Psoas muscle (tissue), 8 donors: ENCODE results near the gene PRKCH. TPM values are rescaled to one million over a fixed set of nuclear protein-coding genes. Genes with fewer than 3 reads are reported as not detected.

Experiments used
- ATAC-seq, 4 donors: fragments of 200-7000 bp; cut with Tn5 transposase; one replicate each; pipeline ENCODE4 v1.9.1; 2020; ENCODE audit warnings: moderate library complexity in 3 of 4, mild to moderate bottlenecking in 2 of 4
- DNase-seq, 2 donors: peaks; one replicate each; pipeline ENCODE4 v3.0.0-alpha.2; 2020
- H3K27ac ChIP-seq: fragments of 200-600 bp; one replicate; pipeline ENCODE4 v1.8.0; 2022
- H3K27me3 ChIP-seq, 3 donors: fragments of 200-600 bp in 1 of 3; one replicate each; pipeline versions ENCODE4 v1.6.1 to v1.8.0; 2013 to 2022; ENCODE audit warnings: low read length in 2 of 3, mild to moderate bottlenecking in 2 of 3, moderate library complexity in 1 of 3; ENCODE audit not compliant: insufficient read depth in 3 of 3
- H3K36me3 ChIP-seq, 2 donors: fragments of 200-600 bp in 1 of 2; one replicate each; pipeline versions ENCODE4 v1.6.1 to v1.8.0; 2013 to 2022; ENCODE audit warnings: low read depth in 1 of 2, mild to moderate bottlenecking in 1 of 2, moderate library complexity in 1 of 2; ENCODE audit not compliant: insufficient read depth in 1 of 2
- H3K4me1 ChIP-seq: fragments of 200-600 bp; one replicate; pipeline ENCODE4 v1.8.0; 2022
- H3K4me3 ChIP-seq: fragments of 200-600 bp; one replicate; pipeline ENCODE4 v1.8.0; 2022; ENCODE audit warnings: mild to moderate bottlenecking
- H3K9me3 ChIP-seq: fragments of 200-600 bp; one replicate; pipeline ENCODE4 v1.8.0; 2022
- WGBS, 3 donors: extraction: QIAGEN DNeasy Blood & Tissue Kit; methylation state at CpG; one replicate each; pipeline versions ENCODE4 v1.1.6 to v1.1.7; 2013; 5-methylcytosine and 5-hydroxymethylcytosine counted together
- intact Hi-C, 2 donors: fragments of 100-400 bp; cut with DNase I; formaldehyde crosslinking; loops; one replicate each; pipeline versions ENCODE4 v1.11.0 to v1.14.2; 2022
- polyA plus RNA-seq, 3 donors: library from polyadenylated mRNA; stranded (reverse); fragments of 200-250 nt; gene quantifications; one replicate each; pipeline ENCODE4 v1.2.3, GENCODE V29; 2013
- total RNA-seq, 4 donors: library from RNA; stranded (reverse); fragmentation: NEBNext Ultra II Directional in 2 of 4; extraction: Animal tissue kit (Norgen Biotek cat#: 25700) in 2 of 4; gene quantifications; one replicate each; pipeline versions ENCODE4 v1.2.1 to v1.2.4, GENCODE V29; 2021 to 2023
- TF ChIP-seq, protein P1 (sequence below): fragments of 200-600 bp; IDR thresholded peaks from one replicate; pipeline ENCODE4 v1.8.0; 2022; ENCODE audit warnings: antibody characterized with exemption
- donor health status: healthy with polysubstance abuse.
- donor health status: DM: no; HTN: no; CAD: no; lungs with moderate emphysema.
- donor health status: Bipolar disorder and iron deficiency.
- donor health status: healthy.
- donor health status: DM: yes; HTN: yes; CAD: no.
- donor health status: DM: no; HTN: no; CAD: no.
- donor health status: DM: no; HTN: no; CAD: no.
- donor health status: DM: yes; HTN: yes; CAD: no.

Gene PRKCH
- total and polyA plus RNA-seq, 7 donors: 5.9 to 17.9 (median 11.1) TPM

GRCh38 chr14:61369454-61369810 is 48.1 kb downstream of the PRKCH start:
- ATAC-seq (no peak), DNase-seq (no peak)
- Histone ChIP-seq H3K36me3 (no peaks in the 10 kb centered on the region), H3K9me3 (peaks cover 5% of the 10 kb centered on the region), H3K4me3 (no peak overlapping the region), H3K27ac (no peak overlapping the region), H3K27me3 (no peaks in the 10 kb centered on the region), H3K4me1 (peaks cover 16% of the 10 kb centered on the region)
- intact Hi-C loops: no loop called here
- 74 to 78% (median 75%) methylated on average over 3 of the region's 3 CpGs for WGBS, 3 donors
- TF ChIP-seq, protein P1, sequence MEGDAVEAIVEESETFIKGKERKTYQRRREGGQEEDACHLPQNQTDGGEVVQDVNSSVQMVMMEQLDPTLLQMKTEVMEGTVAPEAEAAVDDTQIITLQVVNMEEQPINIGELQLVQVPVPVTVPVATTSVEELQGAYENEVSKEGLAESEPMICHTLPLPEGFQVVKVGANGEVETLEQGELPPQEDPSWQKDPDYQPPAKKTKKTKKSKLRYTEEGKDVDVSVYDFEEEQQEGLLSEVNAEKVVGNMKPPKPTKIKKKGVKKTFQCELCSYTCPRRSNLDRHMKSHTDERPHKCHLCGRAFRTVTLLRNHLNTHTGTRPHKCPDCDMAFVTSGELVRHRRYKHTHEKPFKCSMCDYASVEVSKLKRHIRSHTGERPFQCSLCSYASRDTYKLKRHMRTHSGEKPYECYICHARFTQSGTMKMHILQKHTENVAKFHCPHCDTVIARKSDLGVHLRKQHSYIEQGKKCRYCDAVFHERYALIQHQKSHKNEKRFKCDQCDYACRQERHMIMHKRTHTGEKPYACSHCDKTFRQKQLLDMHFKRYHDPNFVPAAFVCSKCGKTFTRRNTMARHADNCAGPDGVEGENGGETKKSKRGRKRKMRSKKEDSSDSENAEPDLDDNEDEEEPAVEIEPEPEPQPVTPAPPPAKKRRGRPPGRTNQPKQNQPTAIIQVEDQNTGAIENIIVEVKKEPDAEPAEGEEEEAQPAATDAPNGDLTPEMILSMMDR: no peak

GRCh38 chr14:61372379-61372778 is 51.0 kb downstream of the PRKCH start:
- DNase-seq: no peak
- no peak for ATAC-seq
- WGBS, 3 donors: 90 to 95% (median 91%) methylated on average over 2 of the region's 2 CpGs
- Histone ChIP-seq H3K4me3 (no peak overlapping the region), H3K4me1 (peaks cover 16% of the 10 kb centered on the region), H3K9me3 (peaks cover 8% of the 10 kb centered on the region), H3K27me3 (no peaks in the 10 kb centered on the region), H3K36me3 (no peaks in the 10 kb centered on the region), H3K27ac (no peak overlapping the region)
- TF ChIP-seq, protein P1: no peak
- intact Hi-C loops: no loop called here

DNA sequence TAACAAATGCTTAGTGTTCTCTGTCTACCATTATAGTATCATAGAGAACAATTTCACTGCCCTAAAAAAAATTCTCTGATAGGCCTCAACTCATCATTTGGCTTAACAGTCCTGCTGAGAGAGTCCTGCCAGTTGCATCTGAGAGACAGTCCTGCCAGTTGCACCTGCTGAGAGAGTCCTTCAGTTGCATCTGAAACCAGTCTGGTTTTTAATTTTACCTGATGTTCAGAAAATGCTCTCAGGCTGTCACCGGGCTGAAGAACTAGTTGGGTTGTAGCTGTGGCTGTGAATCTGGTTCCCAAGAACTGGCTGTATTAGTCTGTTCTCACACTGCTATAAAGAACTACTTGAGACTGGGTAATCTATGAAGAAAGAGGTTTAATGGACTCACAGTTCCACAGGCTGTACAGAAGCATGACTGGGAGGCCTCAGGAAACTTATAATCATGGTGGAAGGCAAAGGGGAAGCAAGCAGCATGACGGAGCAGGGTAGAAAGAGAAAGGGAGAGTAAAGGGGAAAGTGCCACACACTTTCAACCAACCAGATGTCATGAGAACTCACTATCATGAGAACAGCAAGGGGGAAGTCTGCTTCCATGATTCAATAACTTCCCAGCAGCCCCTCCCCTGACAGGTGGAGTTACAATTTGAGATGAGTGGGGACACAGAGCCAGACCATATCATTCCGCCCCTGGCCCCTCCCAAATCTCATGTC is 51.6 kb downstream of the PRKCH start:
- no peaks in the 10 kb centered on the region for H3K27me3 ChIP-seq
- H3K36me3 ChIP-seq: no peaks in the 10 kb centered on the region
- H3K4me3 ChIP-seq: no peak overlapping the region
- no peak overlapping the region for H3K27ac ChIP-seq
- TF ChIP-seq, protein P1: no peak
- WGBS, 3 donors: 90 to 98% (median 96%) methylated on average over 3 of the region's 3 CpGs
- intact Hi-C loops: no loop called here
- ATAC-seq (no peak), DNase-seq (no peak)
- peaks cover 8% of the 10 kb centered on the region for H3K9me3 ChIP-seq
- H3K4me1 ChIP-seq: peaks cover 13% of the 10 kb centered on the region

DNA sequence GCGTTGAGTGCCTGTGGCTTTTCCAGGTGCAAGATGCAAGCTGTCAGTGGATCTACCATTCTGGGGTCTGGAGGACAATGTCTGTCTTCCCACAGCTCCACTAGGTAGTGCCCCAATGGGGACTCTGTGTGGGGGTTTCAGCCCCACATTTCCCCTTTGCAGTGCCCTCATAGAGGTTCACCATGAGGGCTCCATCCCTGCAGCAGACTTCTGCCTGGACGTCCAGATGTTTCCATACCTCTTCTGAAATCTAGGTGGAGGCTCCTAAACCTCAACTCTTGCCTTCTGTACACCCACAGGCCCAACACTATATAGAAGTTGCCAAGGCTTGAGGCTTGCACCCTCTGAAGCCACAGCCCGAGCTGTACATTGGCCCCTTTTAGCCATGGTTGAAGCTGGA is 52.9 kb downstream of the PRKCH start:
- ATAC-seq: no peak
- TF ChIP-seq, protein P1: no peak
- Histone ChIP-seq H3K27ac (no peak overlapping the region), H3K36me3 (no peaks in the 10 kb centered on the region), H3K27me3 (no peaks in the 10 kb centered on the region), H3K4me1 (no peaks in the 10 kb centered on the region), H3K9me3 (peaks cover 8% of the 10 kb centered on the region), H3K4me3 (no peak overlapping the region)
- no peak for DNase-seq
- intact Hi-C loops: no loop called here
- WGBS, 3 donors: 88 to 94% (median 92%) methylated on average over 3 of the region's 3 CpGs

DNA sequence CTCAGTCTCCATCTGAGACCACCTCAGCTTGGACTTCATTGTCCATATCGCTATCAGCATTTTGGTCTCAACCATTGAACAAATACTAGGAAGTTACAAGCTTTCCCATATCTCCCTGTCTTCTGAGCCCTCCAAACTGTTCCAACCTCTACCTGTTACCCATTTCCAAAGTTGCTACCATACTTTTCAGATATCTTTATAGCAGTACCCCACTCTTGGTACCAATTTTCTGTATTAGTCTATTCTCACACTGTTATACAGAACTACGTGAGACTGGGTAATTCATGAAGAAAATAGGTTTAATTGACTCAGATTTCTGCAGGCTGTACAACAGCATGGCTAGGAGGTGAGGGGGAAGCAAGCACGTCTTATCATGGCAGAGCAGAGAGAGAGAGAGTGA is 53.8 kb downstream of the PRKCH start:
- WGBS, 3 donors: 84 to 90% (median 87%) methylated on average over 3 of the region's 3 CpGs
- peaks cover 8% of the 10 kb centered on the region for H3K9me3 ChIP-seq
- H3K27me3 ChIP-seq: no peaks in the 10 kb centered on the region
- no peak for DNase-seq
- intact Hi-C loops: no loop called here
- no peak for ATAC-seq
- no peaks in the 10 kb centered on the region for H3K4me1 ChIP-seq
- TF ChIP-seq, protein P1: no peak
- H3K27ac ChIP-seq: no peak overlapping the region
- H3K36me3 ChIP-seq: no peaks in the 10 kb centered on the region
- H3K4me3 ChIP-seq: no peak overlapping the region
